WTC11 (cell line): Measurements from ENCODE around the gene RAMP3. TPM values are rescaled to one million over a fixed set of nuclear protein-coding genes. Genes with fewer than 3 reads are reported as not detected.

Experiments
- ATAC-seq: fragments of 200-7000 bp; cut with Tn5 transposase; 2 replicates; pipeline ENCODE4 v1.10.0; 2021; ENCODE audit warnings: mild to moderate bottlenecking, moderate library complexity
- CTCF ChIA-PET: fragments of 300-600 bp; sonication (Branson Sonifier 250); formaldehyde crosslinking; loops from one replicate; lab custom pipeline; 2021; ENCODE audit warnings: antibody characterized with exemption; lab: Charles Lee
- POLR2A ChIA-PET: fragments of 350-600 bp; sonication (Branson Sonifier 250); formaldehyde crosslinking; loops from one replicate; lab custom pipeline; 2021; ENCODE audit warnings: antibody characterized with exemption; lab: Charles Lee
- DNase-seq: peaks from one replicate; pipeline ENCODE4 v3.0.0; 2021; ENCODE audit warnings: low spot score
- H3K27ac Mint-ChIP-seq: 2 replicates; pipeline ENCODE4 v1.8.0; 2021; ENCODE audit warnings: mixed read lengths
- H3K27me3 Mint-ChIP-seq: 2 replicates; pipeline ENCODE4 v1.8.0; 2021; ENCODE audit warnings: low read depth, mild to moderate bottlenecking, moderate library complexity, mixed read lengths
- H3K36me3 Mint-ChIP-seq: 2 replicates; pipeline ENCODE4 v1.8.0; 2021; ENCODE audit warnings: mixed read lengths
- H3K4me1 Mint-ChIP-seq: 2 replicates; pipeline ENCODE4 v1.8.0; 2022; ENCODE audit warnings: mixed read lengths
- H3K4me3 Mint-ChIP-seq: 2 replicates; pipeline ENCODE4 v1.8.0; 2021; ENCODE audit warnings: mild to moderate bottlenecking, moderate library complexity, mixed read lengths
- H3K9me3 Mint-ChIP-seq: 2 replicates; pipeline ENCODE4 v1.8.0; 2021; ENCODE audit warnings: mixed read lengths
- ATF1 ChIP-seq: sonication (generic); formaldehyde crosslinking; IDR thresholded peaks from 2 replicates; pipeline ENCODE4 v1.8.1; 2023; ENCODE audit warnings: mild to moderate bottlenecking, moderate library complexity, missing genetic modification reagents
- CREB1 ChIP-seq: sonication (generic); formaldehyde crosslinking; IDR thresholded peaks from 2 replicates; pipeline ENCODE4 v1.8.0; 2023; ENCODE audit warnings: mild to moderate bottlenecking, missing genetic modification reagents
- EMX1 ChIP-seq: fragments of 250-450 bp; sonication (Bioruptor Pico); IDR thresholded peaks from 2 replicates; pipeline ENCODE4 v1.8.0; 2021; ENCODE audit warnings: mild to moderate bottlenecking
- FOXJ3 ChIP-seq: sonication (generic); formaldehyde crosslinking; IDR thresholded peaks from 2 replicates; pipeline ENCODE4 v1.9.0; 2021; ENCODE audit warnings: missing genetic modification reagents, mild to moderate bottlenecking, borderline replicate concordance
- KAT7 ChIP-seq: sonication (generic); formaldehyde crosslinking; IDR thresholded peaks from 2 replicates; pipeline ENCODE4 v1.8.1; 2023; ENCODE audit warnings: missing genetic modification reagents, mild to moderate bottlenecking, borderline replicate concordance
- RELA ChIP-seq: sonication (generic); formaldehyde crosslinking; IDR thresholded peaks from 2 replicates; pipeline ENCODE4 v1.8.1; 2022; ENCODE audit warnings: missing genetic modification reagents, mild to moderate bottlenecking, borderline replicate concordance
- RORB ChIP-seq: fragments of 250-450 bp; sonication (Bioruptor Pico); IDR thresholded peaks from 2 replicates; pipeline ENCODE4 v1.9.0; 2021; ENCODE audit warnings: mild to moderate bottlenecking
- SMAD3 ChIP-seq: sonication (generic); formaldehyde crosslinking; IDR thresholded peaks from 2 replicates; pipeline ENCODE4 v1.8.0; 2022; ENCODE audit warnings: missing genetic modification reagents, mild to moderate bottlenecking, borderline replicate concordance
- USF2 ChIP-seq: sonication (generic); formaldehyde crosslinking; IDR thresholded peaks from 2 replicates; pipeline ENCODE4 v1.8.1; 2023; ENCODE audit warnings: mild to moderate bottlenecking, missing genetic modification reagents, moderate library complexity
- ZBTB21 ChIP-seq: sonication (generic); formaldehyde crosslinking; IDR thresholded peaks from 2 replicates; pipeline ENCODE4 v1.8.1; 2023; ENCODE audit warnings: mild to moderate bottlenecking, missing genetic modification reagents, borderline replicate concordance
- ZNF317 ChIP-seq: sonication (generic); formaldehyde crosslinking; IDR thresholded peaks from 2 replicates; pipeline ENCODE4 v1.8.1; 2023; ENCODE audit warnings: low read depth, mild to moderate bottlenecking, moderate library complexity, missing genetic modification reagents, borderline replicate concordance
- total RNA-seq: library from RNA; stranded (reverse); gene quantifications from 3 replicates; pipeline ENCODE4 v1.2.3, GENCODE V29; 2021
- TF ChIP-seq, protein P1 (sequence below): fragments of 250-450 bp; sonication (Bioruptor Pico); IDR thresholded peaks from 2 replicates; pipeline ENCODE4 v1.9.0; 2021; ENCODE audit warnings: moderate library complexity, mild to moderate bottlenecking, inconsistent platforms, borderline replicate concordance
- TF ChIP-seq, protein P2 (sequence below): fragments of 200-600 bp; IDR thresholded peaks from 2 replicates; pipeline ENCODE4 v1.8.0; 2022; ENCODE audit warnings: antibody characterized with exemption
- TF ChIP-seq, protein P3 (sequence below): fragments of 250-450 bp; sonication (Bioruptor Pico); IDR thresholded peaks from 2 replicates; pipeline ENCODE4 v2.1.2; 2022; ENCODE audit warnings: mild to moderate bottlenecking, moderate library complexity
- TF ChIP-seq, protein P4 (sequence below): fragments of 250-450 bp; sonication (Bioruptor Pico); IDR thresholded peaks from 2 replicates; pipeline ENCODE4 v1.9.0; 2021; ENCODE audit warnings: mild to moderate bottlenecking, borderline replicate concordance
- TF ChIP-seq, protein P5 (sequence below): sonication (generic); formaldehyde crosslinking; IDR thresholded peaks from 2 replicates; pipeline ENCODE4 v1.8.1; 2022; ENCODE audit warnings: mild to moderate bottlenecking, moderate library complexity, missing genetic modification reagents
- TF ChIP-seq, protein P6 (sequence below): fragments of 250-450 bp; sonication (Bioruptor Pico); IDR thresholded peaks from 2 replicates; pipeline ENCODE4 v1.9.0; 2021; ENCODE audit warnings: mild to moderate bottlenecking

The RAMP3 gene
- total RNA-seq, 1 experiment from 2014 or later = 0.85 TPM

DNA sequence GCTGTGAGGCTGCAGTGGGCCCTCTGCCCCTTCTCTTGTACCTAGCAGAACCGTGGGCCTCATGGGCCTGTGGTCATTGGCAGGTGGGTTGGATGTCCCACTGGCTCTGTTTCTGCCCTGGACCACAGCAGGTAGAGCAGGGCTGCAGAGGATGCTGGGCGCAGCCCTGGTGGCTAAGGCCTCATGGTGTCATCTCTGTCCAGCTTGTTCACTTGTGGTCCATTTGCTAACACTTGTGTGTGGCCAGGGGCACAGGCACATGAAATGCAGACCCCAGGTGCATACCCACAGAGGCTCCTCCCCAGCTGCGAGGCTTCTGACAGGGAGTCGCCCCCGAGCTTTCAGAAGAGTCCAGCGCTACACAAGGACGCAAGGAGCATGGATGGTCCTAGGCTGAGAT lies 23.7 kb upstream of the RAMP3 start:
- Mint-ChIP-seq H3K4me1 (peaks cover 4% of the 10 kb centered on the region), H3K4me3 (no peak overlapping the region), H3K9me3 (no peaks in the 10 kb centered on the region), H3K36me3 (no peaks in the 10 kb centered on the region), H3K27me3 (no peaks in the 10 kb centered on the region), H3K27ac (no peak overlapping the region)
- POLR2A ChIA-PET = no interaction called here
- TF ChIP-seq CREB1 (CRISPR knock-in tag) (no peak), ZNF317 (CRISPR knock-in tag) (no peak), RELA (CRISPR knock-in tag) (no peak), RORB (CRISPR knock-in tag) (no peak), ZBTB21 (CRISPR knock-in tag) (no peak)
- TF ChIP-seq, protein P1, sequence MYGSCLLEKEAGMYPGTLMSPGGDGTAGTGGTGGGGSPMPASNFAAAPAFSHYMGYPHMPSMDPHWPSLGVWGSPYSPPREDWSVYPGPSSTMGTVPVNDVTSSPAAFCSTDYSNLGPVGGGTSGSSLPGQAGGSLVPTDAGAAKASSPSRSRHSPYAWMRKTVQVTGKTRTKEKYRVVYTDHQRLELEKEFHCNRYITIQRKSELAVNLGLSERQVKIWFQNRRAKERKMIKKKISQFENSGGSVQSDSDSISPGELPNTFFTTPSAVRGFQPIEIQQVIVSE = no peak
- CTCF ChIA-PET = no interaction called here
- no peak for DNase-seq
- ATAC-seq = no peak

GRCh38 chr7:45136106-45137060 lies 21.2 kb upstream of the RAMP3 start:
- CTCF ChIA-PET = interaction anchor here (0.6 to 4.6 kb wide), 47 partner anchors 9 to 788 kb away, joined by 3 to 139 read pairs (median 4); partner anchors contain the start of genes H2AZ2, NACAD and TBRG4
- POLR2A ChIA-PET = interaction anchor here (0.7 to 1.4 kb wide), 2 partner anchors 25 to 312 kb away, joined by 3 to 4 read pairs; partner anchors contain the start of gene TBRG4
- H3K27me3 Mint-ChIP-seq = no peaks in the 10 kb centered on the region; the same call in 1 of the 2 replicates
- TF ChIP-seq USF2 (CRISPR knock-in tag) (0 out of 2 replicates have a peak, but pooled peaks have one; percentile 19), ATF1 (no peak)
- TF ChIP-seq, protein P2, sequence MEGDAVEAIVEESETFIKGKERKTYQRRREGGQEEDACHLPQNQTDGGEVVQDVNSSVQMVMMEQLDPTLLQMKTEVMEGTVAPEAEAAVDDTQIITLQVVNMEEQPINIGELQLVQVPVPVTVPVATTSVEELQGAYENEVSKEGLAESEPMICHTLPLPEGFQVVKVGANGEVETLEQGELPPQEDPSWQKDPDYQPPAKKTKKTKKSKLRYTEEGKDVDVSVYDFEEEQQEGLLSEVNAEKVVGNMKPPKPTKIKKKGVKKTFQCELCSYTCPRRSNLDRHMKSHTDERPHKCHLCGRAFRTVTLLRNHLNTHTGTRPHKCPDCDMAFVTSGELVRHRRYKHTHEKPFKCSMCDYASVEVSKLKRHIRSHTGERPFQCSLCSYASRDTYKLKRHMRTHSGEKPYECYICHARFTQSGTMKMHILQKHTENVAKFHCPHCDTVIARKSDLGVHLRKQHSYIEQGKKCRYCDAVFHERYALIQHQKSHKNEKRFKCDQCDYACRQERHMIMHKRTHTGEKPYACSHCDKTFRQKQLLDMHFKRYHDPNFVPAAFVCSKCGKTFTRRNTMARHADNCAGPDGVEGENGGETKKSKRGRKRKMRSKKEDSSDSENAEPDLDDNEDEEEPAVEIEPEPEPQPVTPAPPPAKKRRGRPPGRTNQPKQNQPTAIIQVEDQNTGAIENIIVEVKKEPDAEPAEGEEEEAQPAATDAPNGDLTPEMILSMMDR = peak; percentile 75
- no peak overlapping the region for H3K4me3 Mint-ChIP-seq
- H3K4me1 Mint-ChIP-seq = peaks cover 4% of the 10 kb centered on the region
- H3K27ac Mint-ChIP-seq = no peak overlapping the region
- peak; percentile 52 for DNase-seq
- H3K9me3 Mint-ChIP-seq = no peaks in the 10 kb centered on the region
- H3K36me3 Mint-ChIP-seq = no peaks in the 10 kb centered on the region
- ATAC-seq = peak; percentile 80

DNA sequence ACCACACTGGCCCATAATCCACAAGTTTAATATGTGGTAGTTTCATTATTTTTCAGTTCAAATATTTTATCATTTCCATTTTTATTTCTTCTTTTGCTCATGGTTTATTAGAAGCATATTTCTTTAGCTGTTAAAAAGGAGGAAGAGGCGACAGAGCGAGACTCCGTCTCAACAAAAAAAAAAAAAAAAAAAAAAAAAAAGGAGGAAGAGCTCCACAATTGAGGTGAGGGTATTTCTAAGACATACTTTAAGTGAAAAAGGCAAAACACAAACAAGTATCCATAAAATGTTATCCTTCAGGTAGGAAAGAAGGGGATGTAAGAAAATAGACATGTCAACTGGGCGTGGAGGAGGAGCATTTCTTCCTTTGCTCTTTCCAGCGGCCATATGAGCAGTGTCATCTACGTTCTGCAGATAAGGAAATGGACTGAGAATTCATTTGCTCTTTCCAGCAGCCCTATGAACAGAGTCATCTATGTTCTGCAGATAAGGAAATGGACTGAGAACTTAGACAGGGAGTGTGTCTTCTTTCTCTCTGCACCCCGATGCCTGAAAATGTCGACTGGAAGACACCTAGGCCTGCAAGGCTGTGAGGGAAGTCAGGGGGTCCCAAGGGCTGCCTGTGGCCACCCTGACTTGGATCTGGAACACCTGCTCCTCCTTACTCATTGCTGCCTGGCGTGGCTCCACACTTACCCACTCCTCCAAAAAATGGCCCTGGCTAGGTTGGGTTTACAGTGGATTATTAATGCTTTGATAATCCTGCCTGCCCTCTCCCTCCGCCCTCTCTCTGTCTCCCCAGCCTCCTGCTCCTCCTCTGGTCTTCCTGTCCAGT lies 18.9 kb upstream of the RAMP3 start:
- DNase-seq (no peak), ATAC-seq (no peak)
- Mint-ChIP-seq H3K4me3 (no peak overlapping the region), H3K9me3 (no peaks in the 10 kb centered on the region), H3K27me3 (no peaks in the 10 kb centered on the region; the same call in 1 of the 2 replicates), H3K4me1 (peaks cover 4% of the 10 kb centered on the region), H3K27ac (no peak overlapping the region), H3K36me3 (no peaks in the 10 kb centered on the region)
- ChIA-PET POLR2A (no interaction called here), CTCF (interaction anchor here (0.7 to 4.6 kb wide), 2 partner anchors 79 to 165 kb away, joined by 3 to 139 read pairs; no protein-coding TSS in a partner anchor)
- TF ChIP-seq, protein P3, sequence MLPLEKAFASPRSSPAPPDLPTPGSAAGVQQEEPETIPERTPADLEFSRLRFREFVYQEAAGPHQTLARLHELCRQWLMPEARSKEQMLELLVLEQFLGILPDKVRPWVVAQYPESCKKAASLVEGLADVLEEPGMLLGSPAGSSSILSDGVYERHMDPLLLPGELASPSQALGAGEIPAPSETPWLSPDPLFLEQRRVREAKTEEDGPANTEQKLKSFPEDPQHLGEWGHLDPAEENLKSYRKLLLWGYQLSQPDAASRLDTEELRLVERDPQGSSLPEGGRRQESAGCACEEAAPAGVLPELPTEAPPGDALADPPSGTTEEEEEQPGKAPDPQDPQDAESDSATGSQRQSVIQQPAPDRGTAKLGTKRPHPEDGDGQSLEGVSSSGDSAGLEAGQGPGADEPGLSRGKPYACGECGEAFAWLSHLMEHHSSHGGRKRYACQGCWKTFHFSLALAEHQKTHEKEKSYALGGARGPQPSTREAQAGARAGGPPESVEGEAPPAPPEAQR (CRISPR knock-in tag) = no peak
- no peak for TF ChIP-seq KAT7 (CRISPR knock-in tag)
- no peak for TF ChIP-seq SMAD3 (CRISPR knock-in tag)
- TF ChIP-seq, protein P4, sequence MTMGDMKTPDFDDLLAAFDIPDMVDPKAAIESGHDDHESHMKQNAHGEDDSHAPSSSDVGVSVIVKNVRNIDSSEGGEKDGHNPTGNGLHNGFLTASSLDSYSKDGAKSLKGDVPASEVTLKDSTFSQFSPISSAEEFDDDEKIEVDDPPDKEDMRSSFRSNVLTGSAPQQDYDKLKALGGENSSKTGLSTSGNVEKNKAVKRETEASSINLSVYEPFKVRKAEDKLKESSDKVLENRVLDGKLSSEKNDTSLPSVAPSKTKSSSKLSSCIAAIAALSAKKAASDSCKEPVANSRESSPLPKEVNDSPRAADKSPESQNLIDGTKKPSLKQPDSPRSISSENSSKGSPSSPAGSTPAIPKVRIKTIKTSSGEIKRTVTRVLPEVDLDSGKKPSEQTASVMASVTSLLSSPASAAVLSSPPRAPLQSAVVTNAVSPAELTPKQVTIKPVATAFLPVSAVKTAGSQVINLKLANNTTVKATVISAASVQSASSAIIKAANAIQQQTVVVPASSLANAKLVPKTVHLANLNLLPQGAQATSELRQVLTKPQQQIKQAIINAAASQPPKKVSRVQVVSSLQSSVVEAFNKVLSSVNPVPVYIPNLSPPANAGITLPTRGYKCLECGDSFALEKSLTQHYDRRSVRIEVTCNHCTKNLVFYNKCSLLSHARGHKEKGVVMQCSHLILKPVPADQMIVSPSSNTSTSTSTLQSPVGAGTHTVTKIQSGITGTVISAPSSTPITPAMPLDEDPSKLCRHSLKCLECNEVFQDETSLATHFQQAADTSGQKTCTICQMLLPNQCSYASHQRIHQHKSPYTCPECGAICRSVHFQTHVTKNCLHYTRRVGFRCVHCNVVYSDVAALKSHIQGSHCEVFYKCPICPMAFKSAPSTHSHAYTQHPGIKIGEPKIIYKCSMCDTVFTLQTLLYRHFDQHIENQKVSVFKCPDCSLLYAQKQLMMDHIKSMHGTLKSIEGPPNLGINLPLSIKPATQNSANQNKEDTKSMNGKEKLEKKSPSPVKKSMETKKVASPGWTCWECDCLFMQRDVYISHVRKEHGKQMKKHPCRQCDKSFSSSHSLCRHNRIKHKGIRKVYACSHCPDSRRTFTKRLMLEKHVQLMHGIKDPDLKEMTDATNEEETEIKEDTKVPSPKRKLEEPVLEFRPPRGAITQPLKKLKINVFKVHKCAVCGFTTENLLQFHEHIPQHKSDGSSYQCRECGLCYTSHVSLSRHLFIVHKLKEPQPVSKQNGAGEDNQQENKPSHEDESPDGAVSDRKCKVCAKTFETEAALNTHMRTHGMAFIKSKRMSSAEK = no peak
- TF ChIP-seq FOXJ3 (CRISPR knock-in tag) = no peak
- TF ChIP-seq, protein P5, sequence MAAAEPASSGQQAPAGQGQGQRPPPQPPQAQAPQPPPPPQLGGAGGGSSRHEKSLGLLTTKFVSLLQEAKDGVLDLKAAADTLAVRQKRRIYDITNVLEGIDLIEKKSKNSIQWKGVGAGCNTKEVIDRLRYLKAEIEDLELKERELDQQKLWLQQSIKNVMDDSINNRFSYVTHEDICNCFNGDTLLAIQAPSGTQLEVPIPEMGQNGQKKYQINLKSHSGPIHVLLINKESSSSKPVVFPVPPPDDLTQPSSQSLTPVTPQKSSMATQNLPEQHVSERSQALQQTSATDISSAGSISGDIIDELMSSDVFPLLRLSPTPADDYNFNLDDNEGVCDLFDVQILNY (CRISPR knock-in tag) = no peak
- TF ChIP-seq EMX1 (CRISPR knock-in tag) = no peak
- TF ChIP-seq, protein P6, sequence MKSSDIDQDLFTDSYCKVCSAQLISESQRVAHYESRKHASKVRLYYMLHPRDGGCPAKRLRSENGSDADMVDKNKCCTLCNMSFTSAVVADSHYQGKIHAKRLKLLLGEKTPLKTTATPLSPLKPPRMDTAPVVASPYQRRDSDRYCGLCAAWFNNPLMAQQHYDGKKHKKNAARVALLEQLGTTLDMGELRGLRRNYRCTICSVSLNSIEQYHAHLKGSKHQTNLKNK (CRISPR knock-in tag) = no peak
